Upper lobe of right lung (tissue), 1 donor: ENCODE data around the gene POLR2M. TPM values are rescaled to one million over a fixed set of nuclear protein-coding genes. Genes with fewer than 3 reads are reported as not detected.

ENCODE experiments used
- ATAC-seq: fragments of 200-7000 bp; cut with Tn5 transposase; one replicate; pipeline ENCODE4 v1.9.1; 2020; ENCODE audit warnings: mild to moderate bottlenecking, moderate library complexity
- DNase-seq: peaks from one replicate; pipeline ENCODE4 v3.0.0-alpha.2; 2020
- H3K27ac ChIP-seq: fragments of 200-600 bp; one replicate; pipeline ENCODE4 v1.8.0; 2022
- H3K27me3 ChIP-seq: fragments of 200-600 bp; one replicate; pipeline ENCODE4 v1.8.0; 2022; ENCODE audit warnings: mild to moderate bottlenecking
- H3K36me3 ChIP-seq: fragments of 200-600 bp; one replicate; pipeline ENCODE4 v1.8.0; 2022
- H3K4me1 ChIP-seq: fragments of 200-600 bp; one replicate; pipeline ENCODE4 v1.8.0; 2022
- H3K4me3 ChIP-seq: fragments of 200-600 bp; one replicate; pipeline ENCODE4 v1.8.0; 2022; ENCODE audit warnings: mild to moderate bottlenecking
- H3K9me3 ChIP-seq: fragments of 200-600 bp; one replicate; pipeline ENCODE4 v1.8.0; 2022
- intact Hi-C: fragments of 100-400 bp; cut with DNase I; formaldehyde crosslinking; loops from one replicate; pipeline ENCODE4 v1.11.0; 2022
- total RNA-seq: library from RNA; stranded (reverse); fragmentation: NEBNext Ultra II Directional; extraction: Animal tissue kit (Norgen Biotek cat#: 25700); gene quantifications from one replicate; pipeline ENCODE4 v1.2.1, GENCODE V29; 2021
- TF ChIP-seq, protein P1 (sequence below): fragments of 200-600 bp; IDR thresholded peaks from one replicate; pipeline ENCODE4 v1.8.0; 2022; ENCODE audit warnings: antibody characterized with exemption
- donor health status: DM: no; HTN: yes; CAD: no; lungs with severe emphysema.

The POLR2M gene
- total RNA-seq, 1 donor from 2014 or later, result 63.7 TPM

DNA sequence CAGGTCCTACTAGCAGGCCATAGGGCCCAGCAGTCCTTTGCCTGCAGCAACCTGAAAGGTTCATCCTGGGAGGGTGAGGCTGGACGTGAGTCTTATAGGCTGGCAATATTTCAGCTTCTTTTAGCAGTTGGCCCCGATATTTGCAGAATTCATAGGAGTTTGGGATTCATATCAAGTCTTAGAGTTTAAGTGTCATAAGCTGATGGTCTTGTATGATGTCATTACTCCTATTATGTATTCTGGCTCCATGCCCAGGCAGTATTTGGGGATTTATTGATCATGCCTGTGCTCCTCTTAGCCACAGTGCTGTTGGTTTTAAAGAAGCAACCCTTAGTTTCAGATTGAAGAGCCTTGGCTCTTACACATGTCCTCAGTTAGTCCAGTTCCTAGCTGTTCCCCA is 41.3 kb upstream of the POLR2M start:
- Histone ChIP-seq H3K9me3 (no peaks in the 10 kb centered on the region), H3K4me3 (no peak overlapping the region), H3K4me1 (peaks cover 7% of the 10 kb centered on the region), H3K27ac (no peak overlapping the region), H3K36me3 (no peaks in the 10 kb centered on the region), H3K27me3 (no peaks in the 10 kb centered on the region)
- no peak for DNase-seq
- intact Hi-C loops, result no loop called here
- TF ChIP-seq, protein P1, sequence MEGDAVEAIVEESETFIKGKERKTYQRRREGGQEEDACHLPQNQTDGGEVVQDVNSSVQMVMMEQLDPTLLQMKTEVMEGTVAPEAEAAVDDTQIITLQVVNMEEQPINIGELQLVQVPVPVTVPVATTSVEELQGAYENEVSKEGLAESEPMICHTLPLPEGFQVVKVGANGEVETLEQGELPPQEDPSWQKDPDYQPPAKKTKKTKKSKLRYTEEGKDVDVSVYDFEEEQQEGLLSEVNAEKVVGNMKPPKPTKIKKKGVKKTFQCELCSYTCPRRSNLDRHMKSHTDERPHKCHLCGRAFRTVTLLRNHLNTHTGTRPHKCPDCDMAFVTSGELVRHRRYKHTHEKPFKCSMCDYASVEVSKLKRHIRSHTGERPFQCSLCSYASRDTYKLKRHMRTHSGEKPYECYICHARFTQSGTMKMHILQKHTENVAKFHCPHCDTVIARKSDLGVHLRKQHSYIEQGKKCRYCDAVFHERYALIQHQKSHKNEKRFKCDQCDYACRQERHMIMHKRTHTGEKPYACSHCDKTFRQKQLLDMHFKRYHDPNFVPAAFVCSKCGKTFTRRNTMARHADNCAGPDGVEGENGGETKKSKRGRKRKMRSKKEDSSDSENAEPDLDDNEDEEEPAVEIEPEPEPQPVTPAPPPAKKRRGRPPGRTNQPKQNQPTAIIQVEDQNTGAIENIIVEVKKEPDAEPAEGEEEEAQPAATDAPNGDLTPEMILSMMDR, result no peak
- no peak for ATAC-seq

DNA sequence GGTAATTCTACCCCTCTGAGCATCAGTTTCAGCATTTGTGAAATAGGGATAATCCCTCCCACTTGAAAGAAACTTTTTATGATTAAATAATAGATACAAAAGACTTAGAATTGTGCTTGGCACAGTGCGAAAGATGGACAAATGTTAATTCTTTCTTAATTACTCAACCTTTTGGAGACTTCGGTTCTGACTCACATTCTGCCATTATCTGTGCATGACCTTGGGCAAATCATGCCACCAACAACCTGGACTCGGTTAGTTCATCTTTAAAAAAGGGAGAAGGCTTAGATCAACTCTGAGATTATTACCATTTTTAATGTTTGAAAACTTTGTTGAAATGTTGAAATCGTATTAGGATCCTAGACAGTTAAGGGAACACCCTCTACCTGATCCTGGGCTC is 40.6 kb upstream of the POLR2M start:
- TF ChIP-seq, protein P1, result no peak
- no peaks in the 10 kb centered on the region for H3K9me3 ChIP-seq
- no peaks in the 10 kb centered on the region for H3K27me3 ChIP-seq
- no peaks in the 10 kb centered on the region for H3K36me3 ChIP-seq
- DNase-seq, result no peak
- H3K27ac ChIP-seq, result no peak overlapping the region
- intact Hi-C loops, result no loop called here
- ATAC-seq, result no peak
- no peak overlapping the region for H3K4me3 ChIP-seq
- peaks cover 7% of the 10 kb centered on the region for H3K4me1 ChIP-seq

DNA sequence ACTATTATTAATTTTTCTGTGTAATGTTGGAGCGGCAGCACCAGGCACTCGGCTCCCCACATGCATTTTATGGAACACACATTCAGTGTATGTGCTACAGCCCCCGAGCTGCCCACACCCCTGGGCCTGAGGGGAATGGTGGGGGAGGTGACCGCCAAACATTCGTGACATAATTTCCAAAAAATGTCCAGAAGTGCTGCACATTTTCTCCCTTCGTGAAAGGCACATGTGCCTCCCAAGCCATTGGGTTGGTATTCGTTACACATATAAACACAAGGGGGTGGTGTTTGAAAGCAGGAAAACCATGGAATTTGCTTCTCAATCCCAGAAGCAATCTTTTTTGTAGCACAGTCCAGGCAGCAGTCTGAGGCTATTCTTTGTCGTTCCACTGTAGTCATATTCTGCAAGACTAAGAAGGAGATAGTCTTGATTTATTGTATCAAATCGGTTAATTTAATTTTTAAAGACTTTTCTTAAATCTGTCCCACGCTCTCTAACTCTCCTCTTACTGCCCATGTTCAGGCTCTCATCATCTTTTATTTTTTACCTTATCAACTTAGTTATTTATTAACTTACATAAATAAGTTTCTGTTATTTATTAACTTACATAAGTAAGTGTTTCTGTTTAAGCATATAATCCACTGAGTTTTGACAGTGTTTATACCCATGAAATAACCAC is 39.2 kb upstream of the POLR2M start:
- H3K27me3 ChIP-seq, result no peaks in the 10 kb centered on the region
- TF ChIP-seq, protein P1, result peak; percentile 48
- DNase-seq, result no peak
- no peak overlapping the region for H3K27ac ChIP-seq
- no peak overlapping the region for H3K4me3 ChIP-seq
- peaks cover 7% of the 10 kb centered on the region for H3K4me1 ChIP-seq
- H3K9me3 ChIP-seq, result no peaks in the 10 kb centered on the region
- H3K36me3 ChIP-seq, result no peaks in the 10 kb centered on the region
- intact Hi-C loops, result no loop called here
- ATAC-seq, result peak; percentile 71

DNA sequence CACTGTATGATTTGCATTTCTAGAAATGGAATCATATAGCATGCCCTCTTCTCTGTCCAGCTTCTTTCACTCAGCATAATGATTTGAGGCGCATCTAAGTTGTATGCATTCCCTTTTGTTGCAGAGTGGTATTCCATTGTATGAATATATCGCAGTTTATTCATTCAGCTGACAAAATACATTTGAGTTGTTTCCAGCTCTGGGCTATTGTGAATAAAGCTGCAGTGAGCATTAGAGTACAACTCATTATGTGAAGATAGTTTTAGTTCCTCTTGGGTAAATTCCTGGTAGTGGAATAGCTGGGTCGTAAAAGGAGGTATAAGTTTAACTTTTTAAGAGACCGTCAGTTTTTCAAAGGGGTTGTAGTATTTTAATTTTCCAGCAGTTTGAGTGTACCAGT is 38.5 kb upstream of the POLR2M start:
- no peak for ATAC-seq
- no peak overlapping the region for H3K4me3 ChIP-seq
- DNase-seq, result no peak
- no peak overlapping the region for H3K27ac ChIP-seq
- peaks cover 7% of the 10 kb centered on the region for H3K4me1 ChIP-seq
- TF ChIP-seq, protein P1, result no peak
- no peaks in the 10 kb centered on the region for H3K27me3 ChIP-seq
- no peaks in the 10 kb centered on the region for H3K9me3 ChIP-seq
- H3K36me3 ChIP-seq, result no peaks in the 10 kb centered on the region
- intact Hi-C loops, result no loop called here

DNA sequence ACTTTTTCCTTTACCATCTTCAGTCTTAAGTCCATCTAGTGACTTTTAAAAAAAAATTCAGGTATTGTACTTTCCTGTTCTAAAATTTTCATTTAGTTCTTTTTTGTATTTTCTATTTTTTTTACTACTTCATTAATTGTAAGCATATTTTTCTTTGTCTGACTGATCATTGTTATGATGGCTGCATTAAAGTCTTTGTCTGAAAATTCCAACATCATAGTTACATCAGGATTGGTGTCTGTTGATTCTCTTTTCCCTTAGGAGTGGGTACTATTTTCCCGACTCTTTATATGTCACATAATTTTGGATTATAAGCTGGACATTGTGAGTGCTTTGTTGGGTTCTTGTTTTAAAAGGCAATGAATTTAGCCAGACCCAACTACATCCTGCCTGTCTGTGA is 34.9 kb upstream of the POLR2M start:
- TF ChIP-seq, protein P1, result no peak
- no peaks in the 10 kb centered on the region for H3K27me3 ChIP-seq
- ATAC-seq (no peak), DNase-seq (no peak)
- H3K27ac ChIP-seq, result no peak overlapping the region
- H3K4me3 ChIP-seq, result no peak overlapping the region
- H3K4me1 ChIP-seq, result peaks cover 7% of the 10 kb centered on the region
- intact Hi-C loops, result no loop called here
- H3K9me3 ChIP-seq, result no peaks in the 10 kb centered on the region
- no peaks in the 10 kb centered on the region for H3K36me3 ChIP-seq
